ENCODE data around the gene TAF15. TPM values are rescaled to one million over a fixed set of nuclear protein-coding genes. Genes with fewer than 3 reads are reported as not detected.

TAF15 gene
- total RNA-seq, 1 donor from 2014 or later, result 243 TPM

DNA sequence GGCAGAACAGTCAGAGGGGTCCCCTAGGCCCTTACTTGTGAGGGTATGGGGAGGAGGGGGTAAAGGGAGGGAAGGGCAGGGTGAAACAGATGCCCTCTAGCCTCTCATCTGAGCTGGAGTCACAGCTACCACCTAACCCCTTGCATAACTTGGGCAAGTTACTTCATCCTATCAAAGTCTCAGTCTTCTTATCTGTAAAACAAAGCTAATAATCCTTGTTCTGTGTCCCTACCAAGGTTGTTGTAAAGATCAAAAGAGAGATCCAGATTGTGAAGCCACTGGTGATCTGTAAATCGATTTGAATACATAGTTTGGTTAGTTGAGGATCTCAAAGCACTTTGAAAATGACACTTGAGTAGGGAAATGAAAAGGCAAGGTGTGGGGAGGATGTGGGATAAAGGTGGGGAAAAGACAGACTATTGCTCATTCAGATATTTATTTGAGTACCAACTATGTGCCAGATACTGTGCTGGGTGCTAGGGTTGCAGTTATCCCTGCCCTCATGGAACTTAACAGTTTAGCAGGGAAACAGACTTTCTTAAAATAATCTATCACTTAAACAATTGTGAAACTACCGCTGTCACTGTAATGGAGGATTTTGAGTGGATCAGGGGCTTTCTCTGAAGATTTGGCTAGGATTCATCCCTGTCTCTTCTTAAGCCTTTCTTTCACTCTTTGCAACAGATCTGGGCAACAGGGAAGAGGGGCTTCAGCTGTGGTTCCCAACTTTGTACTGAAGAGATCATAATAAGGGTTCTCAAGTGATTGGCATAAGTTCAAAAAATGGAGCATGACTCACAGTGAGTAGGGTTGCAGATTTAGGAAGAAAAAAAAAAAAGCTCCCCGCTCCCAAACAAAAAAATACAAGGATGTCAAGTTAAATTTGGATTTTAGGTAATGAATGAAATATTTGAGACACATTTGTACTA, 56.4 kb downstream of the TAF15 start:
- ChIA-PET CTCF (no interaction called here), POLR2A (no interaction called here)
- TF ChIP-seq, protein P1, sequence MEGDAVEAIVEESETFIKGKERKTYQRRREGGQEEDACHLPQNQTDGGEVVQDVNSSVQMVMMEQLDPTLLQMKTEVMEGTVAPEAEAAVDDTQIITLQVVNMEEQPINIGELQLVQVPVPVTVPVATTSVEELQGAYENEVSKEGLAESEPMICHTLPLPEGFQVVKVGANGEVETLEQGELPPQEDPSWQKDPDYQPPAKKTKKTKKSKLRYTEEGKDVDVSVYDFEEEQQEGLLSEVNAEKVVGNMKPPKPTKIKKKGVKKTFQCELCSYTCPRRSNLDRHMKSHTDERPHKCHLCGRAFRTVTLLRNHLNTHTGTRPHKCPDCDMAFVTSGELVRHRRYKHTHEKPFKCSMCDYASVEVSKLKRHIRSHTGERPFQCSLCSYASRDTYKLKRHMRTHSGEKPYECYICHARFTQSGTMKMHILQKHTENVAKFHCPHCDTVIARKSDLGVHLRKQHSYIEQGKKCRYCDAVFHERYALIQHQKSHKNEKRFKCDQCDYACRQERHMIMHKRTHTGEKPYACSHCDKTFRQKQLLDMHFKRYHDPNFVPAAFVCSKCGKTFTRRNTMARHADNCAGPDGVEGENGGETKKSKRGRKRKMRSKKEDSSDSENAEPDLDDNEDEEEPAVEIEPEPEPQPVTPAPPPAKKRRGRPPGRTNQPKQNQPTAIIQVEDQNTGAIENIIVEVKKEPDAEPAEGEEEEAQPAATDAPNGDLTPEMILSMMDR (IDR thresholded peaks at IDR 0.05), result no peak
- ATAC-seq (ENCODE audit: low read depth), result no peak
- H3K36me3 Mint-ChIP-seq (ENCODE audit: low read depth), result no peaks in the 10 kb centered on the region
- intact Hi-C loops (cut with micrococcal nuclease), result no loop called here
- H3K4me3 Mint-ChIP-seq, result no peak overlapping the region
- no peak overlapping the region for H3K27ac Mint-ChIP-seq
- no peaks in the 10 kb centered on the region for H3K27me3 Mint-ChIP-seq
- H3K4me1 Mint-ChIP-seq, result no peaks in the 10 kb centered on the region
- no peaks in the 10 kb centered on the region for H3K9me3 Mint-ChIP-seq
- no peak for DNase-seq

DNA sequence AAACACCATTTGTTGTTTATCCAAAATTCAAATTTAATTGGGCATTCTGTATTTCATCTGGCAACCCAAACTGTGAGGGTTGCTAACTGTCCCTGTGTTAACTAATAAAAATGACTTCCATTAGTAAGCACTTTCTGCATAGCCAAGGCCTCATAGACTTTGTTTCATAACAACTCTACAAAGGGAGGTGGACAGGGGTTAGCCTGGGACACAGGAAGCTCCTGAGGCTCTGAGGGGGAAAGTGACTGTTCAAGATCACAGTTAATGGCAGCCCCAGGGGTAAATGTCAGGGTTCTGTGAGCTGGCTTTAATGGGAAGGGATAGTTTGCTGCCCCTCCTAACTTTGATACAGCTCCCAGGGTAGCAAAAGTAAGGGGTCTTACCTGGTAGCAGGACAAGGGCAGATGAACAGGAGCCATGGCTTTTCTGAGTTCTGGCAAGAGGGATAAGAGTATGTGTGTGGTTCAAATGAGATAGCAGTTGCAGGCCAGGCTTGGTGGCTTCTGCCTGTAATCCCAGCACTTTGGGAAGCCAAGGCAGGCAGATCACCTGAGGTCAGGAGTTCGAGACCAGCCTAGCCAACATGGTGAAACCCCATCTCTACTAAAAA, 57.2 kb downstream of the TAF15 start:
- intact Hi-C loops (cut with micrococcal nuclease), result no loop called here
- TF ChIP-seq, protein P1 (IDR thresholded peaks at IDR 0.05), result no peak
- no peak for DNase-seq
- H3K4me1 Mint-ChIP-seq, result peaks cover 3% of the 10 kb centered on the region
- no peak for ATAC-seq (ENCODE audit: low read depth)
- no peaks in the 10 kb centered on the region for H3K9me3 Mint-ChIP-seq
- no peaks in the 10 kb centered on the region for H3K36me3 Mint-ChIP-seq (ENCODE audit: low read depth)
- no peak overlapping the region for H3K27ac Mint-ChIP-seq
- ChIA-PET POLR2A (no interaction called here), CTCF (no interaction called here)
- H3K4me3 Mint-ChIP-seq, result no peak overlapping the region
- no peaks in the 10 kb centered on the region for H3K27me3 Mint-ChIP-seq

DNA sequence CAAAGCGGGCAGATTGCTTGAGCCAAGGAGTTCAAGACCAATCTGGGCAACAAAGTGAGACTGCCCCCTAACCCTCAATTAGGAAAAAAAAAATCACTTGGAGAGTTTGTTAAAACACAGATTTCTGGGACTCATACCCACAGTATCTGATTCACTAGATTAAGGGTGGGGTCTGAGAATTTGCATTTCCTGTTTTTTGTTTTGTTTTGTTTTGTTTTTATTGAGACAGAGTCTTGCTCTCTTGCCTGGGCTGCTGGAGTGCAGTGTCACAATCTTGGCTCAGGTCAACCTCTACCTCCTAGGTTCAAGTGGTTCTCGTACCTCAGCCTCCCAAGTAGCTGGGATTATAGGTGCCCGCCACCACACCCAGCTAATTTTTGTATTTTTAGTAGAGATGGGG, 58.3 kb downstream of the TAF15 start:
- ATAC-seq (ENCODE audit: low read depth), result no peak
- H3K36me3 Mint-ChIP-seq (ENCODE audit: low read depth), result no peaks in the 10 kb centered on the region
- no peaks in the 10 kb centered on the region for H3K9me3 Mint-ChIP-seq
- ChIA-PET POLR2A (no interaction called here), CTCF (no interaction called here)
- H3K27me3 Mint-ChIP-seq, result no peaks in the 10 kb centered on the region
- TF ChIP-seq, protein P1 (IDR thresholded peaks at IDR 0.05), result no peak
- H3K4me1 Mint-ChIP-seq, result peaks cover 6% of the 10 kb centered on the region
- intact Hi-C loops (cut with micrococcal nuclease), result no loop called here
- DNase-seq, result no peak
- no peak overlapping the region for H3K27ac Mint-ChIP-seq
- H3K4me3 Mint-ChIP-seq, result no peak overlapping the region

DNA sequence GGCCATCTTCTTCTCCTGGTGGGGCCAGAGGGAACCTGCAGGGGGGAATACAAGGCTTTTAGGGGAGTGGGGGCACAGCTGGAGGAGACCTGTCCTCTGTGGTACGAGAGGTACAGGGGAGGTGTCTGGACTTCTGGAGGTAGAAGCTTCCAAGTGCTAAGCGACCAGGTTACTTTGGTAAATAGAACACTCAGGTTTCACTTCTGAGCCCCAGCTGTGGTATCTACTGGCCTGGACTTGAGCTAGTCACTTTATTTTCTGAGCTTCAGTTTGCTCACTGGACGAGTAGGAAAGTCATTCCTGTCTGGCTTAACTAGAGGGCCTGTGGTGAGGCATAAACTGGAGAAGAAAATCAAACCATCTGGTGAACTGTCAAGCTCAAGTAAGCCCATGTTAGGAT, 59.5 kb downstream of the TAF15 start, which contains the start of gene HEATR9:
TSS of gene HEATR9 (minus strand) at position 155 of the 400 bp plus-strand sequence. CDS start at position 6, 149 bp downstream.
- TF ChIP-seq, protein P1 (IDR thresholded peaks at IDR 0.05), result no peak
- no peaks in the 10 kb centered on the region for H3K9me3 Mint-ChIP-seq
- no peak within 1 kb of the TSS for H3K27ac Mint-ChIP-seq
- intact Hi-C loops (cut with micrococcal nuclease), result no loop called here
- ChIA-PET CTCF (no interaction called here), POLR2A (no interaction called here)
- H3K27me3 Mint-ChIP-seq, result no peaks in the 10 kb centered on the region
- no peak within 1 kb of the TSS for H3K4me3 Mint-ChIP-seq
- H3K36me3 Mint-ChIP-seq (ENCODE audit: low read depth), result no peaks in the 10 kb centered on the region
- DNase-seq (no peak), ATAC-seq (ENCODE audit: low read depth) (no peak)
- peaks cover 6% of the 10 kb centered on the region for H3K4me1 Mint-ChIP-seq
